HG02642 (cell line): Measurements from ENCODE around the gene HS2ST1.
"Not testable (repeated sequence)": the region's sequence is repeated elsewhere in the genome, so short reads cannot be mapped to it uniquely, and the experiment has no call there.

ENCODE experiments used
- ATAC-seq: cut with Tn5 transposase; IDR thresholded peaks from one replicate; pipeline ENCODE4 v1.9.1; 2021; ENCODE audit warnings: mild to moderate bottlenecking; ENCODE audit not compliant: unreplicated experiment, poor library complexity

The HS2ST1 gene

GRCh38 chr1:86914601-86914997, at the start of gene HS2ST1:
HS2ST1 (plus strand) TSS chr1:86914635.
- no peak for ATAC-seq

- peak; percentile 50 for ATAC-seq
Observed at GRCh38 chr1:86865973-86866637, 48.3 kb upstream of the HS2ST1 start.

- no peak for ATAC-seq
Observed at GRCh38 chr1:86866665-86867064, 47.8 kb upstream of the HS2ST1 start.

- ATAC-seq: not testable (repeated sequence)
Observed at GRCh38 chr1:86867278-86867677, 47.2 kb upstream of the HS2ST1 start.

- no peak for ATAC-seq
Observed at GRCh38 chr1:86868477-86868876, 46.0 kb upstream of the HS2ST1 start.

- ATAC-seq: no peak
Observed at GRCh38 chr1:86871001-86871400, 43.4 kb upstream of the HS2ST1 start.

- ATAC-seq: no peak
Observed at GRCh38 chr1:86872086-86872485, 42.3 kb upstream of the HS2ST1 start.

- no peak for ATAC-seq
Observed at GRCh38 chr1:86875722-86876121, 38.7 kb upstream of the HS2ST1 start.

GRCh38 chr1:86887479-86888162, 26.8 kb upstream of the HS2ST1 start:
- ATAC-seq: no peak

- ATAC-seq: no peak
Observed at GRCh38 chr1:86888327-86888726, 26.1 kb upstream of the HS2ST1 start.

- ATAC-seq: not testable (repeated sequence)
Observed at GRCh38 chr1:86899401-86899800, 15.0 kb upstream of the HS2ST1 start.

GRCh38 chr1:86905875-86906274, 8.6 kb upstream of the HS2ST1 start:
- no peak for ATAC-seq

GRCh38 chr1:86906419-86906818, 8.0 kb upstream of the HS2ST1 start:
- ATAC-seq: no peak

GRCh38 chr1:86912281-86912900, 2.0 kb upstream of the HS2ST1 start:
- ATAC-seq: no peak

GRCh38 chr1:86913399-86913895, 988 bp upstream of the HS2ST1 start:
- peak; percentile 14 for ATAC-seq

- peak; percentile 89 for ATAC-seq
Observed at GRCh38 chr1:86913896-86914600, 387 bp upstream of the HS2ST1 start, which contains the start of gene SELENOF. SELENOF (minus strand) TSS chr1:86914126; CDS start chr1:86914111, 15 bp downstream.

- ATAC-seq: peak; percentile 22
Observed at GRCh38 chr1:86914998-86915736, 732 bp downstream of the HS2ST1 start.

GRCh38 chr1:86915737-86916235, 1.4 kb downstream of the HS2ST1 start:
- no peak for ATAC-seq

GRCh38 chr1:86916752-86917151, 2.3 kb downstream of the HS2ST1 start:
- no peak for ATAC-seq

- no peak for ATAC-seq
Observed at GRCh38 chr1:86922445-86922844, 8.0 kb downstream of the HS2ST1 start.
